SK-N-SH treated with all-trans-retinoic acid at 6 μM for 48 hours (cell line): ENCODE data around the gene RNF167.
A peak's percentile ranks its signal among the peaks of the same experiment; 100 is the strongest.
"Not testable (repeated sequence)": the region's sequence is repeated elsewhere in the genome, so short reads cannot be mapped to it uniquely, and the experiment has no call there.

Experiments used
- ATAC-seq: fragments of 200-7000 bp; cut with Tn5 transposase; 3 replicates; pipeline ENCODE4 v1.9.1; 2020; ENCODE audit warnings: mild to moderate bottlenecking, moderate library complexity
- ARNTL ChIP-seq: fragments of 450-650 bp; formaldehyde crosslinking; IDR thresholded peaks from 2 replicates; pipeline ENCODE4 v1.5.0; 2020; ENCODE audit warnings: low read depth, mild to moderate bottlenecking, moderate library complexity, borderline replicate concordance
- BACH2 ChIP-seq: fragments of 250-450 bp; sonication (Bioruptor Pico); IDR thresholded peaks from 2 replicates; pipeline ENCODE4 v1.9.0; 2021; ENCODE audit warnings: mild to moderate bottlenecking, borderline replicate concordance
- CREB5 ChIP-seq: fragments of 250-450 bp; sonication (Bioruptor Pico); IDR thresholded peaks from 2 replicates; pipeline ENCODE4 v1.5.1; 2020; ENCODE audit warnings: low read depth, mild to moderate bottlenecking, moderate library complexity
- CSDC2 ChIP-seq: fragments of 250-450 bp; sonication (Bioruptor Pico); IDR thresholded peaks from 2 replicates; pipeline ENCODE4 v1.5.0; 2020; ENCODE audit warnings: mild to moderate bottlenecking, moderate library complexity
- CSRNP3 ChIP-seq: fragments of 250-450 bp; sonication (Bioruptor Pico); IDR thresholded peaks from 2 replicates; pipeline ENCODE4 v1.5.1; 2021; ENCODE audit warnings: mild to moderate bottlenecking, moderate library complexity
- ESRRG ChIP-seq: fragments of 250-450 bp; sonication (Bioruptor Pico); IDR thresholded peaks from 2 replicates; pipeline ENCODE4 v1.6.1; 2021; ENCODE audit warnings: mild to moderate bottlenecking
- ISL1 ChIP-seq: fragments of 250-450 bp; sonication (Bioruptor Pico); IDR thresholded peaks from 2 replicates; pipeline ENCODE4 v2.1.2; 2022; ENCODE audit warnings: mild to moderate bottlenecking, moderate library complexity
- OSR1 ChIP-seq: fragments of 250-450 bp; sonication (Bioruptor Pico); IDR thresholded peaks from 2 replicates; pipeline ENCODE4 v1.8.0; 2022; ENCODE audit warnings: moderate library complexity, mild to moderate bottlenecking, inconsistent platforms
- PATZ1 ChIP-seq: fragments of 250-450 bp; sonication (Bioruptor Pico); IDR thresholded peaks from 2 replicates; pipeline ENCODE4 v1.8.0; 2020; ENCODE audit warnings: mild to moderate bottlenecking, moderate library complexity, borderline replicate concordance
- POU6F1 ChIP-seq: fragments of 250-450 bp; sonication (Bioruptor Pico); IDR thresholded peaks from 2 replicates; pipeline ENCODE4 v1.8.0; 2021; ENCODE audit warnings: low read depth, mild to moderate bottlenecking, moderate library complexity, borderline replicate concordance
- PPARA ChIP-seq: fragments of 250-450 bp; sonication (Bioruptor Pico); IDR thresholded peaks from 2 replicates; pipeline ENCODE4 v1.5.0; 2020; ENCODE audit warnings: mild to moderate bottlenecking, borderline replicate concordance
- SNAI2 ChIP-seq: fragments of 250-450 bp; sonication (Bioruptor Pico); IDR thresholded peaks from 2 replicates; pipeline ENCODE4 v1.5.0; 2020; ENCODE audit warnings: mild to moderate bottlenecking, moderate library complexity
- TCF4 ChIP-seq: fragments of 250-450 bp; sonication (Bioruptor Pico); IDR thresholded peaks from 2 replicates; pipeline ENCODE4 v1.8.0; 2021; ENCODE audit warnings: mild to moderate bottlenecking, moderate library complexity, borderline replicate concordance
- TOX ChIP-seq: fragments of 250-450 bp; sonication (Bioruptor Pico); IDR thresholded peaks from 2 replicates; pipeline ENCODE4 v1.8.0; 2021; ENCODE audit warnings: mild to moderate bottlenecking, moderate library complexity, borderline replicate concordance
- ZC3H10 ChIP-seq: fragments of 250-450 bp; sonication (Bioruptor Pico); IDR thresholded peaks from 2 replicates; pipeline ENCODE4 v1.5.1; 2021; ENCODE audit warnings: mild to moderate bottlenecking, moderate library complexity
- ZNF565 ChIP-seq: fragments of 450-650 bp; formaldehyde crosslinking; conservative IDR thresholded peaks from 2 replicates; pipeline ENCODE4 v1.5.0; 2020; ENCODE audit warnings: low read depth, mild to moderate bottlenecking, moderate library complexity
- ZNF70 ChIP-seq: fragments of 450-650 bp; formaldehyde crosslinking; IDR thresholded peaks from 2 replicates; pipeline ENCODE4 v1.5.0; 2020; ENCODE audit warnings: mild to moderate bottlenecking, moderate library complexity
- TF ChIP-seq, protein P1 (sequence below): fragments of 250-450 bp; sonication (Bioruptor Pico); IDR thresholded peaks from 2 replicates; pipeline ENCODE4 v1.5.0; 2020; ENCODE audit warnings: mild to moderate bottlenecking, moderate library complexity

The RNF167 gene

DNA sequence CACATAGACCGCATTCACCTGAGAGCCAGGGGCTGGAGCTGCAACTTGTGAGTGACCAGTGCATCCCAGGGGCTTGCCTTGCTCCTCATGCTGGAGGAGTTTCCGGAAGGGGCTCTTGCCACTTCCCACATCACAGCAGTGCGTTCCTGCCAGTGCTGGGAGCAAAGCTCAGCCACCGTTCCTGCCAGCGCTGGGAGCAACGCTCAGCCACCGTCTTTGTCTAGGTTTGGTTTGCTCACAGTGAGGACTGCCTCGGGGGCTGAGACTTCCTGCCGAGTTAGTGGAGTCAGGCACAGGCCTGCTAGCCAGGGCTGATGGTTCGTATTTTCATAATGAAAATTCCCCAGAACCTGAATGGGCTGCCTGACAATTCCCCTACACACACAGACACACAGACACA, 31.8 kb upstream of the RNF167 start (continued):
- no peak for TF ChIP-seq CSRNP3 (CRISPR knock-in tag)

DNA sequence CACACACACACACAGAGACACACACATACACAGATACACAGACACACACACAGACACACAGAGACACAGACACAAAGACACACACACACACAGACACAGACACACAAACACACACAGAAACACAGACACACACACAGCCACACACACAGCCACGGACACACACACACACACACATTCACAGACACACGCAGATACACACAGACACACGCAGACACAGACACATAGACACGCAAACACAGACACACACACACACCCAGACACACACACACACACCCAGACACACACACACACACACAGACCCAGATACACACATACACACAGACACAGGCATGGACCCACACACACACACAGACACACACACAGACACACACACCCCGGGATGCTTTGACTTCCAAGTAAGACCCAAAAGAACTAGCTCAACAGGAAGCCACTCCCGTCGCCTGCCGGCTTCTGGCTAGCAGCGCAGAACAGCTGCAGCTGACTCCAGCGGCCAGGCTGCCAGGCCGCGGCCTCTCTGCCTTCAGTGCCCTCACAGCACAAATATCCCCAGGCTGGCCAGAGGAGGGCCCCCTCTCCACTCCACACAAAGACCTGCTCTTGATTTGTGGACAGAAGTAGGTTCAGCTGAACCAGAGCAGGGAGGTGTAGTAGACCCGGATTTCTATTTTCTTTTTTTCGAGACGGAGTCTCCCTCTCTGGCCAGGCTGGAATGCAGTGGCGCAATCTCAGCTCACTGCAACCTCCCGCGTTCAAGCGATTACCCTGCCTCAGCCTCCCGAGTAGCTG, 31.2 kb upstream of the RNF167 start:
- ATAC-seq = peak; percentile 99
- TF ChIP-seq TCF4 (CRISPR knock-in tag) (peak; percentile 29; the same call in 1 of the 2 replicates), ZNF565 (CRISPR knock-in tag) (no peak)

DNA sequence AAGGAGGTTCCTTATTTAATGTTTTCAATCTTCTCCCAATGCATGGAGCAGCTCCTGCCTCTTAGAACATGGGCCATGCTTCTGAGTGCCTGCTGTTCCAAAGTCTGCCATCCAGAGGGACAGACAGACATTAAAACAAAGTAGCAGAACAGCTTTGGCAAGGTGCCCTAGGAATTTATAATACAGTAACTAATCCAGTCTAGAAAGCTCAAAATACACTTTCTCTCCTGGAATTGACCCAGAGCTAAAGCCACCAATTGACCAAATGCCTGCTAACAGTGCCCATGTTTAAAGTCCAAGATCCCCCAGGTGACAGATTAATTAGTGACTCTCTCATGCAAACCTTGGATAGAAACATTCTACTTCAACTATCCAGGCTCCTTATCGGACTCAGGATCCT, 26.1 kb upstream of the RNF167 start:
- no peak for ATAC-seq
- TF ChIP-seq ZNF70 (CRISPR knock-in tag) = no peak
- no peak for TF ChIP-seq CSRNP3 (CRISPR knock-in tag)
- no peak for TF ChIP-seq BACH2
- TF ChIP-seq CREB5 (CRISPR knock-in tag) = no peak
- no peak for TF ChIP-seq POU6F1 (CRISPR knock-in tag)
- TF ChIP-seq TCF4 (CRISPR knock-in tag) = no peak
- TF ChIP-seq CSDC2 = no peak
- TF ChIP-seq ISL1 = no peak
- TF ChIP-seq PPARA (CRISPR knock-in tag) = no peak

DNA sequence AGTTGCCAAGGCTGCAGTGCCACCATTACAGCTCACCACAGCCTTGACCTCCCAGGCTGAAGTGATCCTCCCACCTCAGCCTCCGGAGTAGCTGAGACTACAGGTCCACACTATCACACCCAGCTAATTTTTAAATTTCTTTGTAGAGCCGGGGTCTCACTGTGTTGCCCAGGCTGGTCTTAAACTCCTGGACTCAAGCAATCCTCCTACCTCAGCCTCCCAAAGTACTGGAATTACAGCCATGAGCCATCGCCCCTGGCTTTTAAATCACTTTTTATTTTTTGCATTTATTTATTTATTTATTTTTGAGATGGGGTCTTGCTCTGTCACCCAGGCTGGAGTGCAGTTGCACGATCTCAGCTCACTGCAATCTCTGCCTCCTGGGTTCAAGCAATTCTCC, 25.5 kb upstream of the RNF167 start:
- ATAC-seq = not testable (repeated sequence)

- ATAC-seq = peak; percentile 48
- TF ChIP-seq OSR1 (CRISPR knock-in tag) (no peak), TCF4 (CRISPR knock-in tag) (peak; percentile 30; the same call in 1 of the 2 replicates)
Measured at GRCh38 chr17:4919511-4920047, 20.5 kb upstream of the RNF167 start.

DNA sequence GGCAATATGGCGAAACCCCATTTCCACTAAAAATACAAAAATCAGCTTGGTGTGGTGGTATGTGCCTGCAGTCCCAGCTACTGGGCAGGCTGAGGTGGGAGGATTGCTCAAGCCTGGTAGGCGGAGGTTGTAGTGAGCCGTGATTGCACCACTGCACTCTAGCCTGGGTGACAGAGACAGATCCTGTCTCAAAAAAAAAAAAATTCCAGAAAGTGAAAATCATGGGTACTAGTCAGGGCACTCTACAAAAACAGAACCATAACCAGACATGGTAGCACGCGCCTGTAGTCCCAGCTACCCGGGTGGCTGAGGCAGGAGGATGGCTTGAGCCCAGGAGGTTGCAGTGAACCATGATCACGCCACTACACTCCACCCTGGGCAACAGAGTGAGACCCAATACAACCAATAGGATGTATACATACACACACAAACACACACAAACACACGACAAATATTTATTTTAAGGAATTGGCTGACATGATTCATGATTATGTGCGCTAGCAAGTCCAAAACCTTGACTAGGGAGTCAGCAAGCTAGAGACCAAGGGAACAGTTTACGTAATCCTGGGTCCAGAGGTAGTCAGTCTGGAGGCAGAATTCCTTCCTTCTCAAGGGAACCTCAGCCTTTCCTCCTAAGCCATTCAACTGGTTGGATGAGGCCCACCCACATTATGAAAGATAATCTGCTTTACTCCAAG, 19.6 kb upstream of the RNF167 start:
- no peak; the same call in 2 of the 3 replicates for ATAC-seq
- no peak for TF ChIP-seq TOX
- TF ChIP-seq, protein P1, sequence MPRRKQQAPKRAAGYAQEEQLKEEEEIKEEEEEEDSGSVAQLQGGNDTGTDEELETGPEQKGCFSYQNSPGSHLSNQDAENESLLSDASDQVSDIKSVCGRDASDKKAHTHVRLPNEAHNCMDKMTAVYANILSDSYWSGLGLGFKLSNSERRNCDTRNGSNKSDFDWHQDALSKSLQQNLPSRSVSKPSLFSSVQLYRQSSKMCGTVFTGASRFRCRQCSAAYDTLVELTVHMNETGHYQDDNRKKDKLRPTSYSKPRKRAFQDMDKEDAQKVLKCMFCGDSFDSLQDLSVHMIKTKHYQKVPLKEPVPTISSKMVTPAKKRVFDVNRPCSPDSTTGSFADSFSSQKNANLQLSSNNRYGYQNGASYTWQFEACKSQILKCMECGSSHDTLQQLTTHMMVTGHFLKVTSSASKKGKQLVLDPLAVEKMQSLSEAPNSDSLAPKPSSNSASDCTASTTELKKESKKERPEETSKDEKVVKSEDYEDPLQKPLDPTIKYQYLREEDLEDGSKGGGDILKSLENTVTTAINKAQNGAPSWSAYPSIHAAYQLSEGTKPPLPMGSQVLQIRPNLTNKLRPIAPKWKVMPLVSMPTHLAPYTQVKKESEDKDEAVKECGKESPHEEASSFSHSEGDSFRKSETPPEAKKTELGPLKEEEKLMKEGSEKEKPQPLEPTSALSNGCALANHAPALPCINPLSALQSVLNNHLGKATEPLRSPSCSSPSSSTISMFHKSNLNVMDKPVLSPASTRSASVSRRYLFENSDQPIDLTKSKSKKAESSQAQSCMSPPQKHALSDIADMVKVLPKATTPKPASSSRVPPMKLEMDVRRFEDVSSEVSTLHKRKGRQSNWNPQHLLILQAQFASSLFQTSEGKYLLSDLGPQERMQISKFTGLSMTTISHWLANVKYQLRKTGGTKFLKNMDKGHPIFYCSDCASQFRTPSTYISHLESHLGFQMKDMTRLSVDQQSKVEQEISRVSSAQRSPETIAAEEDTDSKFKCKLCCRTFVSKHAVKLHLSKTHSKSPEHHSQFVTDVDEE (CRISPR knock-in tag) = no peak
- TF ChIP-seq POU6F1 (CRISPR knock-in tag) = no peak
- TF ChIP-seq OSR1 (CRISPR knock-in tag) = no peak
- TF ChIP-seq PPARA (CRISPR knock-in tag) = no peak
- no peak for TF ChIP-seq PATZ1
- TF ChIP-seq ZC3H10 = no peak
- no peak for TF ChIP-seq SNAI2 (CRISPR knock-in tag)
- no peak for TF ChIP-seq ESRRG (CRISPR knock-in tag)
- TF ChIP-seq ARNTL (CRISPR knock-in tag) = no peak
